WTC11 (cell line): ENCODE results near the gene PAM16. TPM values are rescaled to one million over a fixed set of nuclear protein-coding genes. Genes with fewer than 3 reads are reported as not detected.

ENCODE experiments used
- ATAC-seq: fragments of 200-7000 bp; cut with Tn5 transposase; 2 replicates; pipeline ENCODE4 v1.10.0; 2021; ENCODE audit warnings: mild to moderate bottlenecking, moderate library complexity
- CTCF ChIA-PET: fragments of 300-600 bp; sonication (Branson Sonifier 250); formaldehyde crosslinking; loops from one replicate; lab custom pipeline; 2021; ENCODE audit warnings: antibody characterized with exemption; lab: Charles Lee
- POLR2A ChIA-PET: fragments of 350-600 bp; sonication (Branson Sonifier 250); formaldehyde crosslinking; loops from one replicate; lab custom pipeline; 2021; ENCODE audit warnings: antibody characterized with exemption; lab: Charles Lee
- DNase-seq: peaks from one replicate; pipeline ENCODE4 v3.0.0; 2021; ENCODE audit warnings: low spot score
- H3K27ac Mint-ChIP-seq: 2 replicates; pipeline ENCODE4 v1.8.0; 2021; ENCODE audit warnings: mixed read lengths
- H3K27me3 Mint-ChIP-seq: 2 replicates; pipeline ENCODE4 v1.8.0; 2021; ENCODE audit warnings: low read depth, mild to moderate bottlenecking, moderate library complexity, mixed read lengths
- H3K36me3 Mint-ChIP-seq: 2 replicates; pipeline ENCODE4 v1.8.0; 2021; ENCODE audit warnings: mixed read lengths
- H3K4me1 Mint-ChIP-seq: 2 replicates; pipeline ENCODE4 v1.8.0; 2022; ENCODE audit warnings: mixed read lengths
- H3K4me3 Mint-ChIP-seq: 2 replicates; pipeline ENCODE4 v1.8.0; 2021; ENCODE audit warnings: mild to moderate bottlenecking, moderate library complexity, mixed read lengths
- H3K9me3 Mint-ChIP-seq: 2 replicates; pipeline ENCODE4 v1.8.0; 2021; ENCODE audit warnings: mixed read lengths
- EMX1 ChIP-seq: fragments of 250-450 bp; sonication (Bioruptor Pico); IDR thresholded peaks from 2 replicates; pipeline ENCODE4 v1.8.0; 2021; ENCODE audit warnings: mild to moderate bottlenecking
- FOXJ3 ChIP-seq: sonication (generic); formaldehyde crosslinking; IDR thresholded peaks from 2 replicates; pipeline ENCODE4 v1.9.0; 2021; ENCODE audit warnings: missing genetic modification reagents, mild to moderate bottlenecking, borderline replicate concordance
- FOXP1 ChIP-seq: sonication (generic); formaldehyde crosslinking; IDR thresholded peaks from 2 replicates; pipeline ENCODE4 v1.8.0; 2022; ENCODE audit warnings: missing genetic modification reagents, mild to moderate bottlenecking, moderate library complexity, borderline replicate concordance
- GABPB1 ChIP-seq: sonication (generic); formaldehyde crosslinking; IDR thresholded peaks from 2 replicates; pipeline ENCODE4 v1.8.1; 2023; ENCODE audit warnings: mild to moderate bottlenecking, missing genetic modification reagents
- JAZF1 ChIP-seq: fragments of 250-450 bp; sonication (Bioruptor Pico); IDR thresholded peaks from 2 replicates; pipeline ENCODE4 v1.9.0; 2021; ENCODE audit warnings: moderate library complexity, mild to moderate bottlenecking, inconsistent platforms
- JUN ChIP-seq: sonication (generic); formaldehyde crosslinking; IDR thresholded peaks from 2 replicates; pipeline ENCODE4 v1.8.0; 2023; ENCODE audit warnings: mild to moderate bottlenecking, missing genetic modification reagents
- MXD4 ChIP-seq: fragments of 250-450 bp; sonication (Bioruptor Pico); IDR thresholded peaks from 2 replicates; pipeline ENCODE4 v1.8.0; 2021; ENCODE audit warnings: mild to moderate bottlenecking, moderate library complexity, borderline replicate concordance
- MYBL2 ChIP-seq: sonication (generic); formaldehyde crosslinking; IDR thresholded peaks from 2 replicates; pipeline ENCODE4 v1.8.1; 2023; ENCODE audit warnings: mild to moderate bottlenecking, moderate library complexity, missing genetic modification reagents
- NR2C2 ChIP-seq: sonication (generic); formaldehyde crosslinking; IDR thresholded peaks from 2 replicates; pipeline ENCODE4 v1.8.0; 2022; ENCODE audit warnings: mild to moderate bottlenecking, missing genetic modification reagents
- OVOL2 ChIP-seq: fragments of 250-450 bp; sonication (Bioruptor Pico); IDR thresholded peaks from 2 replicates; pipeline ENCODE4 v1.9.0; 2021; ENCODE audit warnings: mild to moderate bottlenecking, borderline replicate concordance
- PRRX2 ChIP-seq: fragments of 250-450 bp; sonication (Bioruptor Pico); IDR thresholded peaks from 2 replicates; pipeline ENCODE4 v1.8.0; 2021; ENCODE audit warnings: mild to moderate bottlenecking
- TEAD4 ChIP-seq: sonication (generic); formaldehyde crosslinking; IDR thresholded peaks from 2 replicates; pipeline ENCODE4 v1.8.0; 2022; ENCODE audit warnings: mild to moderate bottlenecking, missing genetic modification reagents
- ZNF232 ChIP-seq: sonication (generic); formaldehyde crosslinking; IDR thresholded peaks from 2 replicates; pipeline ENCODE4 v1.8.0; 2022; ENCODE audit warnings: mild to moderate bottlenecking, missing genetic modification reagents
- ZNF263 ChIP-seq: sonication (generic); formaldehyde crosslinking; IDR thresholded peaks from 2 replicates; pipeline ENCODE4 v1.8.1; 2022; ENCODE audit warnings: low read depth, mild to moderate bottlenecking, moderate library complexity, missing genetic modification reagents
- ZNF317 ChIP-seq: sonication (generic); formaldehyde crosslinking; IDR thresholded peaks from 2 replicates; pipeline ENCODE4 v1.8.1; 2023; ENCODE audit warnings: low read depth, mild to moderate bottlenecking, moderate library complexity, missing genetic modification reagents, borderline replicate concordance
- ZNF396 ChIP-seq: fragments of 250-450 bp; sonication (Bioruptor Pico); IDR thresholded peaks from 2 replicates; pipeline ENCODE4 v1.8.0; 2021; ENCODE audit warnings: mild to moderate bottlenecking, moderate library complexity, borderline replicate concordance
- ZNF671 ChIP-seq: fragments of 250-450 bp; sonication (Bioruptor Pico); IDR thresholded peaks from 2 replicates; pipeline ENCODE4 v1.8.0; 2021; ENCODE audit warnings: mild to moderate bottlenecking
- total RNA-seq: library from RNA; stranded (reverse); gene quantifications from 3 replicates; pipeline ENCODE4 v1.2.3, GENCODE V29; 2021
- TF ChIP-seq, protein P1 (sequence below): sonication (generic); formaldehyde crosslinking; IDR thresholded peaks from 2 replicates; pipeline ENCODE4 v1.8.0; 2022; ENCODE audit warnings: mild to moderate bottlenecking, missing genetic modification reagents
- TF ChIP-seq, protein P2 (sequence below): fragments of 250-450 bp; sonication (Bioruptor Pico); IDR thresholded peaks from 2 replicates; pipeline ENCODE4 v1.9.0; 2021; ENCODE audit warnings: moderate library complexity, mild to moderate bottlenecking, inconsistent platforms, borderline replicate concordance
- TF ChIP-seq, protein P3 (sequence below): sonication (generic); formaldehyde crosslinking; IDR thresholded peaks from 2 replicates; pipeline ENCODE4 v1.8.1; 2023; ENCODE audit warnings: mild to moderate bottlenecking, missing genetic modification reagents
- TF ChIP-seq, protein P4 (sequence below): sonication (generic); formaldehyde crosslinking; IDR thresholded peaks from 2 replicates; pipeline ENCODE4 v1.8.1; 2022; ENCODE audit warnings: mild to moderate bottlenecking, missing genetic modification reagents, moderate library complexity, borderline replicate concordance
- TF ChIP-seq, protein P5 (sequence below): sonication (generic); formaldehyde crosslinking; IDR thresholded peaks from 2 replicates; pipeline ENCODE4 v1.8.0; 2022; ENCODE audit warnings: mild to moderate bottlenecking, missing genetic modification reagents
- TF ChIP-seq, protein P6 (sequence below): fragments of 250-450 bp; sonication (Bioruptor Pico); IDR thresholded peaks from 2 replicates; pipeline ENCODE4 v1.9.0; 2021; ENCODE audit warnings: mild to moderate bottlenecking
- TF ChIP-seq, protein P7 (sequence below): sonication (generic); formaldehyde crosslinking; IDR thresholded peaks from 2 replicates; pipeline ENCODE4 v1.8.1; 2022; ENCODE audit warnings: missing genetic modification reagents, borderline replicate concordance
- TF ChIP-seq, protein P8 (sequence below): sonication (generic); formaldehyde crosslinking; conservative IDR thresholded peaks from 2 replicates; pipeline ENCODE4 v1.8.1; 2022; ENCODE audit warnings: mild to moderate bottlenecking, missing genetic modification reagents

PAM16 gene
- total RNA-seq, 1 experiment from 2014 or later: 88.9 TPM

DNA sequence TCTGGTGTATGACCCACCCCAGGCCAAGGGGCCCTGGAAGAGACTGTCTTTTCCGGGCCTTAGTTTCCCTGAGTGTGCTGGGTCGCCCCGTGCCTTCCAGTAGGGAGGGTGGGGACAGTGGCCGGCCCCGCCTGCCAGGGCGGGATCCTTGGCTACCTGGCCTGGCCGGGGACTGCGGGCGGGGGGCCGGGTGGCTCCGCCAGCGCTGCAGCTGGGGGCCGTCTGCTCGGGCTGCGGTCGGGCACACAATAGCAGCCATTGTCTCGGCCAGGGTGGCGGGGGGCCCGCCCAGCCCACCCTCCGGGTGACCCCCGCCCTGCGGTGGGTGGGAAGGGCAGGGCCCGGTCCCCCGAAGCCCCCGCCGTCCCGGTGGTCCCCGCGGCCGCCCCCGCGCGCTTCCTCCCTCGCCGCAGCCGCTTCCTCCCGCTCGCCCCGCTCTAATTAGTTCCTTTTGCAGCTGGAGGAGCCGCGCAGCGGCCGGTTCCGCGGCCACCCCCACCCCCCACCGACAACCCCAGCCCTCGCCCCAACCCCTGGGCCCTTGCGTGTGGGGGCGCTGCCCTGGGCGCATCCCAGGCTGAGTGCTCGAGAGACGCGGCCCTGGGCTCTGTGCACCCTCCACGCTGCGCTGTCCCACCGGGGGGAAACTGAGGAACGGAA, 23.6 kb downstream of the PAM16 start (continued):
- TF ChIP-seq, protein P1, sequence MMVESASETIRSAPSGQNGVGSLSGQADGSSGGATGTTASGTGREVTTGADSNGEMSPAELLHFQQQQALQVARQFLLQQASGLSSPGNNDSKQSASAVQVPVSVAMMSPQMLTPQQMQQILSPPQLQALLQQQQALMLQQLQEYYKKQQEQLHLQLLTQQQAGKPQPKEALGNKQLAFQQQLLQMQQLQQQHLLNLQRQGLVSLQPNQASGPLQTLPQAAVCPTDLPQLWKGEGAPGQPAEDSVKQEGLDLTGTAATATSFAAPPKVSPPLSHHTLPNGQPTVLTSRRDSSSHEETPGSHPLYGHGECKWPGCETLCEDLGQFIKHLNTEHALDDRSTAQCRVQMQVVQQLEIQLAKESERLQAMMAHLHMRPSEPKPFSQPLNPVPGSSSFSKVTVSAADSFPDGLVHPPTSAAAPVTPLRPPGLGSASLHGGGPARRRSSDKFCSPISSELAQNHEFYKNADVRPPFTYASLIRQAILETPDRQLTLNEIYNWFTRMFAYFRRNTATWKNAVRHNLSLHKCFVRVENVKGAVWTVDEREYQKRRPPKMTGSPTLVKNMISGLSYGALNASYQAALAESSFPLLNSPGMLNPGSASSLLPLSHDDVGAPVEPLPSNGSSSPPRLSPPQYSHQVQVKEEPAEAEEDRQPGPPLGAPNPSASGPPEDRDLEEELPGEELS (CRISPR knock-in tag): no peak
- TF ChIP-seq, protein P2, sequence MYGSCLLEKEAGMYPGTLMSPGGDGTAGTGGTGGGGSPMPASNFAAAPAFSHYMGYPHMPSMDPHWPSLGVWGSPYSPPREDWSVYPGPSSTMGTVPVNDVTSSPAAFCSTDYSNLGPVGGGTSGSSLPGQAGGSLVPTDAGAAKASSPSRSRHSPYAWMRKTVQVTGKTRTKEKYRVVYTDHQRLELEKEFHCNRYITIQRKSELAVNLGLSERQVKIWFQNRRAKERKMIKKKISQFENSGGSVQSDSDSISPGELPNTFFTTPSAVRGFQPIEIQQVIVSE: no peak
- TF ChIP-seq PRRX2 (CRISPR knock-in tag): no peak
- TF ChIP-seq, protein P3, sequence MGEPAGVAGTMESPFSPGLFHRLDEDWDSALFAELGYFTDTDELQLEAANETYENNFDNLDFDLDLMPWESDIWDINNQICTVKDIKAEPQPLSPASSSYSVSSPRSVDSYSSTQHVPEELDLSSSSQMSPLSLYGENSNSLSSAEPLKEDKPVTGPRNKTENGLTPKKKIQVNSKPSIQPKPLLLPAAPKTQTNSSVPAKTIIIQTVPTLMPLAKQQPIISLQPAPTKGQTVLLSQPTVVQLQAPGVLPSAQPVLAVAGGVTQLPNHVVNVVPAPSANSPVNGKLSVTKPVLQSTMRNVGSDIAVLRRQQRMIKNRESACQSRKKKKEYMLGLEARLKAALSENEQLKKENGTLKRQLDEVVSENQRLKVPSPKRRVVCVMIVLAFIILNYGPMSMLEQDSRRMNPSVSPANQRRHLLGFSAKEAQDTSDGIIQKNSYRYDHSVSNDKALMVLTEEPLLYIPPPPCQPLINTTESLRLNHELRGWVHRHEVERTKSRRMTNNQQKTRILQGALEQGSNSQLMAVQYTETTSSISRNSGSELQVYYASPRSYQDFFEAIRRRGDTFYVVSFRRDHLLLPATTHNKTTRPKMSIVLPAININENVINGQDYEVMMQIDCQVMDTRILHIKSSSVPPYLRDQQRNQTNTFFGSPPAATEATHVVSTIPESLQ (CRISPR knock-in tag): no peak
- TF ChIP-seq GABPB1: no peak

DNA sequence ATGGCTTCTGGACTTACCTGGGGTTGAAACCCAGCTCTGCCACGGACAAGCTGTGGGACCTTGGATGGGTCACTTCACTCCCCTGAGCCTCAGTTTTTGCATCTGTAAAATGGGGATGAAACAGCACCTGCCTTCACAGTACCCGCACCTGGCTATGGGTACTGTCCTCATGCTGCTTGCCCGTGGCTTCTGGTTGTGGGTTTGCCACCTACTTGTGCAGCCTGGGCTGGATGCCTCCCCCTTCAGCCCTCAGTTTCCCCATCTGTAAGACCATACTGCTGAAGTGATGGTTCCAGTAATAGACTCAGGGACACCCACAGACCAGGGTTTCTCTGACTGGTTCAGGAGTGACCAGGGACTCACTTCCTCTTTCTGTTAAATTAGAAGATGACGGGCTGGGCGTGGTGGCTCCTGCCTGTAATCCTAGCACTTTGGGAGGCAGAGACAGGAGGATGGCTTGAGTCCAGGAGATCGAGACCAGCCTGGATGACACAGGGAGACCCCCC, 25.8 kb downstream of the PAM16 start:
- ATAC-seq: no peak

DNA sequence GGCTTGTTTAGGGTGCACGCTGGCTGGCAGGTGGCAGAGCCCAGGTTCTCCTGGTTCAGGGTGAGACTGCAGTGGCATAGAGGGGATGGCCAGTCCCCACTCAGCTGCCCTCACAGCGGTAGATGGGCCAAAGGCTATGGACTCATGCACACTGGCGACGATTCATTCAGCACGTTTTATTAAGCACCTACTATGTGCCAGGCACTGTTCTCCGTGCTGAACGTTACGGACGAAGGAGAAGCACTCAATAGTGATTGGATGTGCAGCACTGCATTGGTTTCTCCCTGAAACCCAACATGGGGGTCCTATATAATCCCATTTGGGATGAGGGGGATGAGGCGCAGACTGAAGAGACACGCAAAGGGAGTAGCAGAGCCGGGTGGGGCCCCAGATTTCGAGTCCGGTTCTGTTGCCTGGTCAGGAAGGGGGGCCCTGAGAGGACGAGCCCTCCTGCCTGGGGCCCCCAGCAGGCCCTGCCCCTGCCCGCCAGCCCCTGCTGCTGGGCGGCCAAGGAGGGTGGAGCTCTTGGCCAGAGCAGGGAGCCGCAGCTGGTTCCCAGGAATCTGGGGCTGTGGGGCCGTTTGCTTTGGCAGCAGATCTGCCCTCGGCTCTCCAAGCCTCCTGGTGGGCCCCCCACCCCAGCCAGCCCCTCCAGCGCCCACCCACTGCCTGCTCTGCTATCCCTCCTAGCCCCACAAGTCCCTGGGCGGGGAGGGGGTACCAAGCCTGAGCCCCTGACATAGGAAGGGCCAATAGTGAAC, 26.4 kb downstream of the PAM16 start:
- peak overlapping the region; percentile 93 for H3K27ac Mint-ChIP-seq
- ChIA-PET CTCF (interaction anchor here (0.7 to 9.3 kb wide), 19 partner anchors 10 to 300 kb away, joined by 3 to 122 read pairs (median 6); partner anchors contain the start of genes GLIS2, MGRN1 and PAM16), POLR2A (interaction anchor here (0.6 to 1.4 kb wide), 8 partner anchors 9 to 80 kb away, joined by 3 to 10 read pairs (median 4); partner anchors contain the start of gene GLIS2)
- H3K27me3 Mint-ChIP-seq: no peaks in the 10 kb centered on the region
- no peaks in the 10 kb centered on the region for H3K36me3 Mint-ChIP-seq
- no peak for DNase-seq
- no peak for ATAC-seq
- H3K4me3 Mint-ChIP-seq: no peak overlapping the region
- peaks cover 28% of the 10 kb centered on the region for H3K4me1 Mint-ChIP-seq
- no peaks in the 10 kb centered on the region for H3K9me3 Mint-ChIP-seq
- TF ChIP-seq, protein P4, sequence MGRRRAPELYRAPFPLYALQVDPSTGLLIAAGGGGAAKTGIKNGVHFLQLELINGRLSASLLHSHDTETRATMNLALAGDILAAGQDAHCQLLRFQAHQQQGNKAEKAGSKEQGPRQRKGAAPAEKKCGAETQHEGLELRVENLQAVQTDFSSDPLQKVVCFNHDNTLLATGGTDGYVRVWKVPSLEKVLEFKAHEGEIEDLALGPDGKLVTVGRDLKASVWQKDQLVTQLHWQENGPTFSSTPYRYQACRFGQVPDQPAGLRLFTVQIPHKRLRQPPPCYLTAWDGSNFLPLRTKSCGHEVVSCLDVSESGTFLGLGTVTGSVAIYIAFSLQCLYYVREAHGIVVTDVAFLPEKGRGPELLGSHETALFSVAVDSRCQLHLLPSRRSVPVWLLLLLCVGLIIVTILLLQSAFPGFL (CRISPR knock-in tag): no peak
- no peak for TF ChIP-seq FOXJ3 (CRISPR knock-in tag)
- TF ChIP-seq MXD4 (CRISPR knock-in tag): no peak
- TF ChIP-seq ZNF671 (CRISPR knock-in tag): no peak
- TF ChIP-seq MYBL2 (CRISPR knock-in tag): no peak
- no peak for TF ChIP-seq EMX1 (CRISPR knock-in tag)
- TF ChIP-seq JUN (CRISPR knock-in tag): no peak
- TF ChIP-seq OVOL2: no peak
- TF ChIP-seq, protein P5, sequence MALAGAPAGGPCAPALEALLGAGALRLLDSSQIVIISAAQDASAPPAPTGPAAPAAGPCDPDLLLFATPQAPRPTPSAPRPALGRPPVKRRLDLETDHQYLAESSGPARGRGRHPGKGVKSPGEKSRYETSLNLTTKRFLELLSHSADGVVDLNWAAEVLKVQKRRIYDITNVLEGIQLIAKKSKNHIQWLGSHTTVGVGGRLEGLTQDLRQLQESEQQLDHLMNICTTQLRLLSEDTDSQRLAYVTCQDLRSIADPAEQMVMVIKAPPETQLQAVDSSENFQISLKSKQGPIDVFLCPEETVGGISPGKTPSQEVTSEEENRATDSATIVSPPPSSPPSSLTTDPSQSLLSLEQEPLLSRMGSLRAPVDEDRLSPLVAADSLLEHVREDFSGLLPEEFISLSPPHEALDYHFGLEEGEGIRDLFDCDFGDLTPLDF (CRISPR knock-in tag): no peak
- no peak for TF ChIP-seq ZNF232 (CRISPR knock-in tag)
- no peak; the same call in 1 of the 2 replicates for TF ChIP-seq FOXP1 (CRISPR knock-in tag)
- TF ChIP-seq, protein P6, sequence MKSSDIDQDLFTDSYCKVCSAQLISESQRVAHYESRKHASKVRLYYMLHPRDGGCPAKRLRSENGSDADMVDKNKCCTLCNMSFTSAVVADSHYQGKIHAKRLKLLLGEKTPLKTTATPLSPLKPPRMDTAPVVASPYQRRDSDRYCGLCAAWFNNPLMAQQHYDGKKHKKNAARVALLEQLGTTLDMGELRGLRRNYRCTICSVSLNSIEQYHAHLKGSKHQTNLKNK (CRISPR knock-in tag): no peak

More for the DNA sequence above, 25.8 kb downstream of the PAM16 start:
- DNase-seq: no peak
- H3K4me1 Mint-ChIP-seq: peaks cover 28% of the 10 kb centered on the region
- no peaks in the 10 kb centered on the region for H3K9me3 Mint-ChIP-seq
- no peaks in the 10 kb centered on the region for H3K27me3 Mint-ChIP-seq
- no peak for TF ChIP-seq ZNF317 (CRISPR knock-in tag)
- no peak for TF ChIP-seq NR2C2 (CRISPR knock-in tag)
- TF ChIP-seq JAZF1 (CRISPR knock-in tag): no peak
- no peak for TF ChIP-seq ZNF396 (CRISPR knock-in tag)
- TF ChIP-seq, protein P7, sequence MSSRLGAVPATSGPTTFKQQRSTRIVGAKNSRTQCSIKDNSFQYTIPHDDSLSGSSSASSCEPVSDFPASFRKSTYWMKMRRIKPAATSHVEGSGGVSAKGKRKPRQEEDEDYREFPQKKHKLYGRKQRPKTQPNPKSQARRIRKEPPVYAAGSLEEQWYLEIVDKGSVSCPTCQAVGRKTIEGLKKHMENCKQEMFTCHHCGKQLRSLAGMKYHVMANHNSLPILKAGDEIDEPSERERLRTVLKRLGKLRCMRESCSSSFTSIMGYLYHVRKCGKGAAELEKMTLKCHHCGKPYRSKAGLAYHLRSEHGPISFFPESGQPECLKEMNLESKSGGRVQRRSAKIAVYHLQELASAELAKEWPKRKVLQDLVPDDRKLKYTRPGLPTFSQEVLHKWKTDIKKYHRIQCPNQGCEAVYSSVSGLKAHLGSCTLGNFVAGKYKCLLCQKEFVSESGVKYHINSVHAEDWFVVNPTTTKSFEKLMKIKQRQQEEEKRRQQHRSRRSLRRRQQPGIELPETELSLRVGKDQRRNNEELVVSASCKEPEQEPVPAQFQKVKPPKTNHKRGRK (CRISPR knock-in tag): no peak
- no peak for TF ChIP-seq TEAD4 (CRISPR knock-in tag)
- TF ChIP-seq ZNF263 (CRISPR knock-in tag): no peak
- TF ChIP-seq, protein P8, sequence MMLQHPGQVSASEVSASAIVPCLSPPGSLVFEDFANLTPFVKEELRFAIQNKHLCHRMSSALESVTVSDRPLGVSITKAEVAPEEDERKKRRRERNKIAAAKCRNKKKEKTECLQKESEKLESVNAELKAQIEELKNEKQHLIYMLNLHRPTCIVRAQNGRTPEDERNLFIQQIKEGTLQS (CRISPR knock-in tag): no peak
- ChIA-PET CTCF (interaction anchor here (1.0 to 9.3 kb wide), 10 partner anchors 9 to 78 kb away, joined by 3 to 185 read pairs (median 42); partner anchors contain the start of genes GLIS2, PAM16 and TFAP4), POLR2A (no interaction called here)
- H3K4me3 Mint-ChIP-seq: no peak overlapping the region
- H3K27ac Mint-ChIP-seq: peak overlapping the region; percentile 32; the same call in 1 of the 2 replicates
- H3K36me3 Mint-ChIP-seq: no peaks in the 10 kb centered on the region
